ENCODE results near the gene ACP7. TPM values are rescaled to one million over a fixed set of nuclear protein-coding genes. Genes with fewer than 3 reads are reported as not detected.

Gene ACP7
- total RNA-seq, 4 donors from 2014 or later, result 20.8 to 46.5 (median 29.0) TPM

GRCh38 chr19:39054091-39054470 lies 30.1 kb upstream of the ACP7 start:
- intact Hi-C loops (cut with DNase I; ENCODE audit: low total_unique reads), result no loop called here
- WGBS, 2 donors, result 88 to 89% methylated on average over 2 of the region's 2 CpGs
- H3K4me3 ChIP-seq (ENCODE audit: low read depth, poor library complexity, severe bottlenecking), result no peak overlapping the region
- no peak for DNase-seq (ENCODE audit: low spot score in 2 of 2)
- TF ChIP-seq POLR2A (IDR thresholded peaks at IDR 0.05), result no peak
- TF ChIP-seq, protein P1, sequence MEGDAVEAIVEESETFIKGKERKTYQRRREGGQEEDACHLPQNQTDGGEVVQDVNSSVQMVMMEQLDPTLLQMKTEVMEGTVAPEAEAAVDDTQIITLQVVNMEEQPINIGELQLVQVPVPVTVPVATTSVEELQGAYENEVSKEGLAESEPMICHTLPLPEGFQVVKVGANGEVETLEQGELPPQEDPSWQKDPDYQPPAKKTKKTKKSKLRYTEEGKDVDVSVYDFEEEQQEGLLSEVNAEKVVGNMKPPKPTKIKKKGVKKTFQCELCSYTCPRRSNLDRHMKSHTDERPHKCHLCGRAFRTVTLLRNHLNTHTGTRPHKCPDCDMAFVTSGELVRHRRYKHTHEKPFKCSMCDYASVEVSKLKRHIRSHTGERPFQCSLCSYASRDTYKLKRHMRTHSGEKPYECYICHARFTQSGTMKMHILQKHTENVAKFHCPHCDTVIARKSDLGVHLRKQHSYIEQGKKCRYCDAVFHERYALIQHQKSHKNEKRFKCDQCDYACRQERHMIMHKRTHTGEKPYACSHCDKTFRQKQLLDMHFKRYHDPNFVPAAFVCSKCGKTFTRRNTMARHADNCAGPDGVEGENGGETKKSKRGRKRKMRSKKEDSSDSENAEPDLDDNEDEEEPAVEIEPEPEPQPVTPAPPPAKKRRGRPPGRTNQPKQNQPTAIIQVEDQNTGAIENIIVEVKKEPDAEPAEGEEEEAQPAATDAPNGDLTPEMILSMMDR (IDR thresholded peaks at IDR 0.05), result no peak

DNA sequence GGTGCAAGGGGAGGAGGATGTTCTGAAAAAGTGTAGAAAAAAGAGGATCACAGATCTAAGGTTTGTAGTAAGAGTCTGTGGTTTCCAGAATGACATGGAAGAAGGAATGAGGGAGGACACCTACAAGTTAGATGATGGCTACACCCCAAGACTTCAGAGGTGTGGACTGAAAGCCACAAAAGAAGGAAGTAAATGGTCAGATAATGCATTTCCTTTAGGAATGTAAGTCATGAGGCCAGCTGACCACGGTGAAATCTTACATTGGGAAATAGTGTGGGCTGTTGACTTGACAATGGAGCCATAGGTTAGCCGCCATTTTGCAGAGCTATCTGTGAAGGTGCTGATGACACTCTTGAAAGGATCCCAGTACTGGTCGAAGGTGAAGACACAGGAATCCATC lies 26.6 kb upstream of the ACP7 start:
- DNase-seq (ENCODE audit: low spot score in 2 of 2), result no peak
- 84 to 86% methylated on average over 3 of the region's 3 CpGs for WGBS, 2 donors
- intact Hi-C loops (cut with DNase I; ENCODE audit: low total_unique reads), result no loop called here
- H3K4me3 ChIP-seq (ENCODE audit: low read depth, poor library complexity, severe bottlenecking), result no peak overlapping the region
- no peak for TF ChIP-seq POLR2A (IDR thresholded peaks at IDR 0.05)
- TF ChIP-seq, protein P1 (IDR thresholded peaks at IDR 0.05), result no peak

DNA sequence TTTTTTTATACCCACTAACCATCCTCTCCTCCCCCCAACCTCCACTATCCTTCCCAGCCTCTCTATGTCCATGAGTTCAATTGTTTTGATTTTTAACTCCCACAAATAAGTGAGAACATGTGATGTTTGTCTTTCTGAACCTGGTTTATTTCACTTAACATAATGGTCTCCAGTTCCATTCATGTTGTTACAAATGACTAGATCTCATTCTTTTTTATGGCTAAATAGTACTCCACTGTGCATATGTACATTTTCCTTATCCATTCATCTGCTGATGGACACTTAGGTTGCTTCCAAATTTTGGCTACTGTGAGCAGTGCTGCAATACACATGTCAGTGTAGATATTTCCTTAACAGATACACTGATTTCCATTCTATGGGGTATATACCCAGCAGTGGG lies 24.9 kb upstream of the ACP7 start:
- H3K4me3 ChIP-seq (ENCODE audit: low read depth, poor library complexity, severe bottlenecking), result no peak overlapping the region
- DNase-seq (ENCODE audit: low spot score in 2 of 2), result no peak
- intact Hi-C loops (cut with DNase I; ENCODE audit: low total_unique reads), result no loop called here
- TF ChIP-seq POLR2A (IDR thresholded peaks at IDR 0.05), result no peak
- TF ChIP-seq, protein P1 (IDR thresholded peaks at IDR 0.05), result no peak

DNA sequence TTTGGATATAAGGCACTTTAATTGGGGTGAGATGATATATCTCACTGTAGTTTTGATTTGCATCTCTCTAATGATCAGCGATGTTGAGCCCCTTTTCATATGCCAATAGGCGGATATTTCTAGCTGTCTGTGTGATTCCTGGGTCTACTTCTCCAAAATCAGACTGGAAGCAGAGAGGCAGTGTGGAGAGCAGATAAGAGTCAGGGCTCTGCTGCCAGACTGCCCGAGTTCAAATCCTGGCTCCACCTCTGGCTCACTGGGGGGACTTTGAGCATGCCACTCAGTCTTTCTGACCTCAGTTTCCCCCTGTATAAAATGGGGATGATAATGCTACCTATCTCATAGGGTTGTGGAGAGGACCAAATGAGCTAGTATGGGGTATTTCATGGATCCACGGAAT lies 24.0 kb upstream of the ACP7 start:
- intact Hi-C loops (cut with DNase I; ENCODE audit: low total_unique reads), result no loop called here
- WGBS, 2 donors, result 82 to 83% methylated on average over 4 of the region's 4 CpGs
- TF ChIP-seq, protein P1 (IDR thresholded peaks at IDR 0.05), result no peak
- no peak for TF ChIP-seq POLR2A (IDR thresholded peaks at IDR 0.05)
- no peak overlapping the region for H3K4me3 ChIP-seq (ENCODE audit: low read depth, poor library complexity, severe bottlenecking)
- DNase-seq (ENCODE audit: low spot score in 2 of 2), result no peak

- DNase-seq (ENCODE audit: low spot score in 2 of 2), result no peak
- TF ChIP-seq POLR2A (IDR thresholded peaks at IDR 0.05), result no peak
- TF ChIP-seq, protein P1 (IDR thresholded peaks at IDR 0.05), result no peak
- WGBS, 2 donors, result 78 to 86% methylated on average over 6 of the region's 6 CpGs
- intact Hi-C loops (cut with DNase I; ENCODE audit: low total_unique reads), result no loop called here
- no peak overlapping the region for H3K4me3 ChIP-seq (ENCODE audit: low read depth, poor library complexity, severe bottlenecking)
Observed at GRCh38 chr19:39064405-39064804, 19.8 kb upstream of the ACP7 start.

DNA sequence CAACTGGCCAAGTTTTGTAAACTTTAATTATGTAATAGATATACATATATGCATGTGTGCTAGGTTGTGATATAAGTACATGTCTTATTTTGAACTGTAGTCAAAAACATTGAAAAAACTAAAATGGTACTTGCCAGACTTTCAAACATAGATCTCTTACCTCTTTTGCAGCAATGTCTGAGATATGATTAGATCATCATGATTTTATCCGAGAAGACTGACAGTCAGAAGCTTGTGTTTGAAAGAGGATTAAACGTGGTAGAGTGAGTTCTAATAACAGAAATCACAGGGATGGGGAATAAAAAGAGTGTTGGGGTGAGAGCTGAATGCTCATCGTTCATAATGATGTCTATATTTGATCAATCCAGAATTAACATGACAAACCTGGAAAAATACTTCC lies 18.2 kb upstream of the ACP7 start:
- 60 to 67% methylated on average over 3 of the region's 3 CpGs for WGBS, 2 donors
- no peak overlapping the region for H3K4me3 ChIP-seq (ENCODE audit: low read depth, poor library complexity, severe bottlenecking)
- intact Hi-C loops (cut with DNase I; ENCODE audit: low total_unique reads), result no loop called here
- TF ChIP-seq, protein P1 (IDR thresholded peaks at IDR 0.05), result no peak
- TF ChIP-seq POLR2A (IDR thresholded peaks at IDR 0.05), result no peak
- no peak for DNase-seq (ENCODE audit: low spot score in 2 of 2)

Data from lower leg skin (tissue), 4 donors.